ENCODE measurements around the gene PHACTR3.
"Not testable (repeated sequence)": the region's sequence is repeated elsewhere in the genome, so short reads cannot be mapped to it uniquely, and the experiment has no call there.

PHACTR3 gene

DNA sequence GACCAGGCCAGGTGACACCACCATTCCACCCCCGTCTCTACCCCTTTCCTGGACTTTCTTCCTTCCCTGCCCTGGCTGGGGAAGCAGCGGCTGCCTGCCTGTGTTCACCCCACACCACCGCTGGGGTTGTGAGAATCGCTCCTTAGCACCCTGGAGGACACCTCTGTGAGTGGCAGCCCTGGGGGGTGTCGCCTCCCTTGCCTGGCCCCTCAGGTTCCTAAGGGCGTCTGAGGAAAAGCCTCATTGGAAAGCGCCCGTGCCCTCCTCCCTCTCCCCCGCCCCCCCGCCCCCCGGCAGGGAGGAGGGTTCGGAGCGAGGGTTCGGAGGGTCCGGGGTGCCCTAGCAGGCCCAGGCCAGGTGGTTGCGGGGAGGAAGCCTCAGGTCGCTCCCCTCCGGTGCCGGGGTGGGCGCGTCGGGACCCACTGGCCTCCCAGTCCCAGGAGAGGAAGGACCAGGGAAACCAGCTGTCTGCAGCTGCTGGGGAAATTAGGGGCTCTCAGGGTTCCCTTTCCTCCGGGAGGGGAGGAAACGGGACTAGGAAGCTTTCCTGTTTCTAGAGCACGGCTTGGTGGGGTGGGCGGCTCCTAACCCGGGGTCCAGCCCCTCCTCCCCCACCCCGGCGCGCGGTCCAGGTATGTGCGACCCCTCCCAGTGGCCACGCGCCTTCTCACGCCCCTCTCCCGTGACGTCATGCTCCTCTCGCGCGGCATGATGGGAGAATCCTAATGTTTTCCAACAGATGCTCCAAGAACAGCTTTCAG lies at the start of gene PHACTR3:
Gene PHACTR3, plus strand, starts transcription at position 760 of the 761 bp plus-strand sequence. CDS start 475 bp downstream, outside the sequence.
- DNase-seq (ENCODE audit: low read depth in 2 of 2): no peak

DNA sequence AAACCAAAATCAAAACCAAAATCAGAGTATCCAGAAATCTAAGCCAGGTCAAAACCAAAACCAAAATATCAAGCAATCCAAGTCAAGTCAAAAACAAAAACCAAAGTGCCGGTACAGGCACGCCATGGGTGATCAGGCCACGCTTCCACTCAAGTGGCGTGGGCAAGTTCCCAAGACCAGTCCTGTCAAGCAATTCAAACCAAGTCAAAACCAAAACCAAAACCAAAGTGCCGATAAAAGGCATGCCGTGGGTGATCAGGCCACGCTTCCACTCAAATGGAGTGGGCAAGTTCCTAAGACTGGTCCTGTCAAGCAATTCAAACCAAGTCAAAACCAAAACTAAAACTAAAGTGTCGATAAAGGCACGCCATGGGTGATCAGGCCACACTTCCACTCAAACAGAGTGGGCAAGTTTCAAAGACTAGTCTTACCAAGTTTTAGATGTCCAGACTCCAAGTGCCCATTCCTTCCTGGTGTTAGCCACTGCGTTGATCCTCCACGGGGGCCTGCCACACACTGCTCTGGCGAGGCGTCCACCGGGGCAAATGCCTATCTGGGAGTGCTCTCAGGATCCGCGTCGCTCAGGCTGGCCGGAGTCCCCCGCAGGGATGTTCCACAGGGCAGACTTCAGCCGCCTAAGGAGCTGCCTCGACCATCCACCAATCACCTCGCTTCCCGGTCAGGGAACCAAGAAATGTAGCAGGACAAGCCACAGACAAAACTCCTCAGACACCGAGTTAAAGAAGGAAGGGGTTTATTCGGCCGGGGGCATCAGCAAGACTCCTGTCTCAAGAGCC lies 46.4 kb upstream of the PHACTR3 start:
- not testable (repeated sequence) for DNase-seq (ENCODE audit: low read depth in 2 of 2)

DNA sequence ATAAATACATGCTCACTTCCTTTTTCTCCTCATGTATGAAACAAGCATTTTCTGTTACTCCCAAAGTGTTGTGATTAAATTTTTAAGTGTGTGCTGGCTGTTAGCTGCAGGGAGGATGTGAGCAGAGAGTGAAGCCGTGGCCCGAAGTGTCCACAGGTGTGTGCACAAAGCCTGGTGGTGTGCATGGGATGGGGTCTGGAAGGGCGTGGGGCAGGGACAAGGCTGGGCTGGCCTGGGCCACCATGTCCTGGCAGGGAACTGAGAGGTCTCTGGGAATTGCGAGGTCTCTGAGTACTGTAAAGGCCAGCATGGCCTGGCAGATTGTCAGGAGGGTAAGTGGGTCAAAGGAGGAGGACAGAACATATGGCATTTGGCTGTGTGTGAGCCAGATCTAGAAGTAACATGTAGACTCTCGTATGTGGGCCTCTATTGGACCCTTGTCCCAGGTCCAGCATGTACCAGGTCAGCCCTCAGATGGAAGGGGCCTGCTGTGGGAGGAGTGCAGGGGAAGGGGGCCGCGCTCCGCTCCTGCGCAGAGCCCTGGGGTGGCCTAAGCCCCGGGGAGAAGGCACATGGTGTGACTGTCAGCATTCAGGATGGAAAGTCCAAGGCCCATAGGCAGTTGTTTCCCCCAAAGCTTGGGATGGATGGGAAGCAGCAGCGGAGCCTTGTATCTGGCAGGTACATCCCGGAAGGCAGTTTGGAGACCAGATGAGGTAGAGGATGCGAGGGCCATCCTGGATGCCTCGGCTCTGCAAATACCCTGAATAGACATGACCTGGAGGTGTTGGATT lies 45.1 kb upstream of the PHACTR3 start:
- no peak for DNase-seq (ENCODE audit: low read depth in 2 of 2)

DNA sequence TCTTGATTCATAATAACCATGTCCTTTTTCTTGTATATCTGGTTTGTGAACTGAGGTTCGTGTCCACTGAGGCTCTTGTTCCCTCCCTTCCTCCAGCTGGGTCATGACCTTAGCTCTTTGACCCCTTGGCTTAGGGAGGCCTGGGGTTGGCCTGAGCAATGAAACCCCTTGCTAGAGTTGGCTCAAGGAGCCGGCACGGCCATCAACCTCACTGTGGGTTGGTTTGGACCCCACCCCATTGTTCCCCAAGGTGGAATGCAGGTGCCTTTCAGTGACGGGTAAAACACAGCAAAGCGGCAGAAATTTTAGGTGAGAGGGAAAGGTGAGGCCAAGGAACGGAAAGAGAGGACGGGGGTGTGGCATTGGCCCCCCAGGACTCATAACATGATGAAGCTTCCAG lies 44.5 kb upstream of the PHACTR3 start:
- no peak for DNase-seq (ENCODE audit: low read depth in 2 of 2)

DNA sequence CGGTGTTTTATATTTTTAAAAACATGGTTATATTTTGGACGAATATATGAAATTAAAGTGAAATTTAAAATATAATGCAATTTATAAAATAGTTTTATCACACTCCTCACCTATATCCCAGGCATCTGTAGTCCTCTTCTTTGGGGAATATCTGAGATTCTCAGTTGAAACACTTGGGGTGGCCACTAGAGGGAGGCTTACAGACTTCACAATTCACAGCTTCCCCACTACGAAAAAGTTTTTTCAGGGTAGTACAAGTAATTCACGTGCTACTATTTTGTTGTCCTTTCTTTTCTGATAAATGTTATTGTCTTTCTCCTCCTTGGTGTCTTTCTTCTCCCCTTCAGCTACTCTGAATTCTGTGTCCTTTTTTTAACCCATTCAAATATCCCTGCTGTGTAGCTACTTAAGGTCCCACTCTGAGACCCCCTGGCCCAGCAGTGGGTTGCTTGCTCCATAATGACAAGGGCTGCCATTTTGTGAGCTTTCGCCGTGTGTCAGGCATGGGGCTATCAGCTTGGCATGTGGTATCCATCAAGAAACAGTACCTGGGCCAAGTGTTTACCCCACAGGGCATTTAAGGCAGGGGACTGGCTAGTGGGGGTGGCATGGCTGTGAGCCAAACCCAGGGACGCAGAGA lies 43.6 kb upstream of the PHACTR3 start:
- DNase-seq (ENCODE audit: low read depth in 2 of 2): no peak

DNA sequence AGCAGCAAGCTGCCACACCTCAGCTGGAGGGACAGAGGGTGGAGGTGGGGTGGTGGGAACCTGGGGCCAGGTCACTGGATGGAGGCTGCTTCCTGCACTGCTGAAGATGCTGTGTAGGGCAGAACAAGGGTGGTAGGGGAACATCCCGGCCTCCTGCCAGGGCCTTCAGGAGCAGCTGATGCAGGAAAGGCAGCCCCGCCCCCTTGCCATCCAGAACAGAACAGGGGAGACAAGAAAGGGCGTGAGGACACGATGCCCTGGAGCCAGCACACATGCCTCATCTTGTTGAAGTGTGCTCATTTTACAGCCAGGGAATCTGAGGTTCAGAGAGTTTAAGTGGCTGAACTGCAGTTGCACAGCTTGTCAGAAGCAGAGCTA lies 43.1 kb upstream of the PHACTR3 start:
- DNase-seq (ENCODE audit: low read depth in 2 of 2): no peak

DNA sequence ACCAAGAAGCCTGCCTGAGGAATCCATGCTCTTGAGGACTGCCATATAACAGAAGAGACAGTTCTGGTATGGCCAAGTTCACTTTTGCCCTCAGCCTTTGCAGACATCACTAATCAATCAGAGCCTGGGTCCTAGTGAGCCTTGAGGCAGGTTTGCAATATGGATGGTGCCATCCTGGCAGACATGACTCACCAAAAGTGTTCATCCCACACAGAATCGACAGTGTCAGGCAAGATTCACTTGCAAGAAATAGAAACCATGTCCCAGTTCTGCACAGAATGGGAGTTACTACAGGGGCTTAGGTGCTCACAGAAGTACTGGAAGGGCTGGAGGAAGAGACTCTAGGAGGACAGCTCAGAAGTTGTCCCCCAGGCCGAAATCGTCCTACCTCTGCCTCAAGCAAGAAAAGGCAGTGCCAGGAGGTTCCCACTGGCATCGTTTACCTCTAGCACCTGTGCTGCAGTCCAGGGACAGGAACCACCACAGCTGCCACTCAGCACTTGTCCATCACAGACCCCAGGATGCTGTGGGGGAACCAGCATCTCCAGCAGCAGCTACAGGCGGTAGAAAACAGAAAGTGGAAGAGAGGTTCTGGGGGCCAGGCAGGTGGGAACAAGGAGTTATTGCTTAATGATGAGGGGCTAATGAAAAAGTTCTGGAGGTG lies 42.6 kb upstream of the PHACTR3 start:
- DNase-seq (ENCODE audit: low read depth in 2 of 2): no peak

DNA sequence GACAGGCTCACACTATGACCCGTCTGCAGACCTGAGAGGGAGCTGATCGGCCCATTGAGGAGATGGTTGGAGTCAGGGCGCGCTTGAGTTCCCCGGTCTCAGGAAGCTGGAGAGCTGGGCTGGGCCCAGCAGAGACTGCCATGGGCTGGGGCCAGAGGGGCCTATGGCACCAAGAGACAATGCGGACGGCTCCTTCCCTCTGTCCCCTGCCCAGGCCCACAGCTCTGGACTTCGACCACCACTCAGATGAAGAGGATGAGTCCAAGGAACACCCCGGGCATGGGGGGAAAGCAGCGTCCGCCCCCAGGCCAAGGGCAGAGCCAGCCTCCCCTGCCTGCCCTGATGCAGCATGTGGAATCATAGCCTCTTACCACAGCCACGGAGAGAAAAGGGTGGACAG lies 40.2 kb upstream of the PHACTR3 start:
- DNase-seq (ENCODE audit: low read depth in 2 of 2): no peak

DNA sequence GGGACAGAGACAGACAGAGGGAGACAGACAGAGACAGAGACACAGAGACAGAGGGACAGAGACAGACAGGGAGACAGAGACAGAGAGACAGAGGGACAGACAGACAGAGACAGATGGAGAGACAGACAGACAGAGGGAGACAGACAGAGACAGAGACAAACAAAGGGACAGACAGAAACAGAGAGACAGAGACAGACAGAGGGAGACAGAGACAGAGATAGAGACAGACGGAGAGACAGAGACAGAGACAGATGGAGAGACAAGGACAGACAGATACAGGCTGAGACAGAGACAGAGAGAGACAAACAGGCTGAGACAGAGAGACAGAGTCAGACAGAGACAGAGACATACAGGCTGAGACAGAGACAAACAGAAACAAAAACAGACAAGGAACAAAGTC lies 39.4 kb upstream of the PHACTR3 start:
- DNase-seq (ENCODE audit: low read depth in 2 of 2): no peak

DNA sequence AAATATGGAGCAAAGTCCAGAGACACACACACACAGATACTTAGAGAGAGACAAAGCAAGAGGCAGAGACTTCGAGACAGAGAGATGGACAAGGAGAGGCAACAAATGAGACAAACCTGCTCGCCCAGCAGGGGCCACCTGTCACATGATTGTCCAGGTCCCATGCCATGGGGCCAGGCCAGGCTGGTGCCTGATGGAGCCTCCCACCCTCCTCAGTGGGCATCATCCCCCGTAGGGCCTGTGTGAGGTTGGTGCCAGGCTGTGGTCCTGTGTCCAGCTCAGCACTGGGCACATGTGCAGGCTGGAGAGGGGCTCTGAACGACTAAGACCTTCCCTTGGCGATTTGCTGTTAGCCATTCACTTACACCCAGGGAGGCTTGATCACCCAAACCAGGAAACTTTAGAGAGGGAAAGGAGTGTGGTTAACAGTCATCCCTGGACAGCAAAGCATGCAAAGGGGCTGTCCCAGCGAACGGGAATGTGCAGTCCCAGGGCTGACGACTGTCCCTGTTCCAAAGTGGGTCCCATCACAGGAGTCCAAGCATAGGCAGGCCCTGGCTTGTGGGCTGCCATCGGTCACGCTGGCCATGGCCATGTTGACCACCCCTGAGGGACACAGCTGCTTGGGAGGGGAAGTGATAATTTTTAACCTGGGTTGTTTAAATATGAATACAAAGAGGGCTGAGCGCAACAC lies 38.4 kb upstream of the PHACTR3 start:
- DNase-seq (ENCODE audit: low read depth in 2 of 2): no peak

DNA sequence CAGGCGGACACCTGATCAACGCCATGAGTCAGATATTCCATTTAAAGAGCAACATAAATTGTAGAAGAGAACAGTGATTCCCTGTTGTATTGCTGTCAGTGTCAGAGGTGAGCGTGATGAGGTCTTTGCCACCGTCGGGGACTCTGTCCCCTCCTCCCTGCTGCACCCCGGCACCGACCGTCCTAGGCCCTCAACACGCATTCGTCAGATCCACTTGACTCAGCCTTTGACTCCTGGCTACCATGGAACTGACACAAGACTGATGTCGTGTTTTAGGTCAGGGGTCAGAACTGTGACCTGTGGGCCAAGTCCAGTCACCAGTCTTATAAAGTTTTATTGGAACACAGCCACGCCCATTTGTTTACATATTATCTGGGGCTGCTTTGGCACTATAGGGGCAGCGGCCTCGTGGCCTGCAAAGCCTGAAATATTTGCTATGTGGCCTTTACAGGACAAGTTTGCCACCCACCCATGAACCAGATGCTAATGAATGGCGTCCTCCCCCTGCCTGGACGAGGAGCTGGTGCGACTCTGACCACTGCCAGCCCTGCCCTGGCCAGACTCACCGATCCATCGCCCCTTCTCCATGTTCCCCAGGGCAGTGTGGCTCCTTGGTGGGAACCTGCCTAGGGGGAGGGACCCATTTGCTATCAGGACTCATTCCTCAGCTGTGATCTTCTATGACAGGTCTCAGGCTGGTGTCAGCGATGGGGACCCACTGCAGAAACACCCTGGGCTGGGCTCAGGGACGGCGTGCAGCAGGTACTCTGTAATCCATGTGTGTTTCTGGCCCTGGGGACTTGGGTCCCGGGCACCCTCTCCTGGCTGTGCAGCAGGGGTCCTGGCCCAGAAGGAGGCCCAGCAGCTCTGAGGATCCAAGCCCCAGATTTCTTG lies 37.5 kb upstream of the PHACTR3 start:
- no peak for DNase-seq (ENCODE audit: low read depth in 2 of 2)

DNA sequence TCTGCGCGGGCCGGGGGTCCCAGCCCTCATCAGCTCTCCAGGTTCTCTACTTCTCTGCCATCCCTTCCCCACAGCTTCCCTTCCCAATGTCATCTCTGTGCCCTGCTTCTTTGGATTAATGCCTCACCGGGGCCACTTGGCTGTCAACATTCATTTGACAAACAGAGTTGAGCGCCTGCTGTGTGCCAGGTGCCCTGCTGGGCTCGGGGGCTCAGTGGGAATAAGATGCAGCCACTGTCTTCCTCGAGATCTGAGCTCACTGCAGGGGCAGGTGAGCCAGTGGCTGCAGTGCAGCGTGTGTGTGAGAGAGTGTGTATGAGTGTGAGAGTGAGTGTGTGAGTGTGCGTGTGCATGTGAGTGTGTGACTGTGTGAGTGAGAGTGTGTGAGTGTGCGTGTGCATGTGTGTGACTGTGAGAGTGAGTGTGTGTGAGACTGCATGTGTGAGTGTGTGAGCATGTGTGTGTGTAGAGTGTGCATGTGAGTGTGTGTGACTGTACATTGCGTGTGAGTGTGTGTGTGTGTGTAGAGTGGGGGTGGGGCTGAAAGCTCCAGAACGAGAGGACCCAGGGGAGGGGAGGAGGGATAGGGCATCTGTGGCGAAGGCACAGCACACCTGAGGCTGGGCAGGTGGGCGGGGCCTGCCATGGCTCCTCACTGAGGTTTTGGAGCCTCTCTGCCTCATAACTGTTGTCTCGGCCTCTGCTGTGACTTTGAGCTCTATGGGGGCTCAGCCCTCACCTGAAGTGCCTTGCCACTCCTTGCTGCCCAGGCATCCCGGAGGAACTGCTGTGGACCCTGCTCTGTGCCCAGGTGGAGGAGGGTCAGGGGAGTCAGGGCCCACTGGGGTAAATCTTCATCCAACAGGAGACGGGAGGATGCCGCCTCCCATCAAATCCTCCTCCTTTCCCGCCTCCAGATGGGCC lies 36.5 kb upstream of the PHACTR3 start:
- DNase-seq (ENCODE audit: low read depth in 2 of 2): no peak

DNA sequence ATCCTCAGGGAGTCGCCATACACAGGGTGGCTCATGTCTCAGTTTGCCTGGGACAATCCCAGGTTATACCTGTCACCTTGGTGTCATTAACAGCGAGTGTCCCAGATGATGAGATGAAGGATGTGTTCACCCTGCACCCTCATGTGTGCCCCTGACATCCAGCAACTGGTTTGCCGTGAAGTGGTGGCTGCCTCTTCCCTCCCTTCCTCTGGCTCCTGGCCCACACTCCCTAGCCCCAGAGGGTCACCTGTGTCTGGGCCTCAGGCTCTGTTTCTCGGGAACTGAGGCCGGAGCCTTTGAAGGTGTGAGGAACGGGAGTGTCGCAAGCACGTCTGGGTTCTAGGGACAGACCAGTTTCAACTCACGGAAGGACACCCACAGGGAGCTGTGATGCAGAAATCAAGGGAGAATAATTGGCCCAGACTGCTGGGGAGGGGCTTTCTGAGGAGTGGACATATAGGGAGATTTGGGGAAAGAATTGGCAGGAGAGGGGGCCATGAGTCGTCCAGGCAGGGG lies 35.8 kb upstream of the PHACTR3 start:
- DNase-seq (ENCODE audit: low read depth in 2 of 2): no peak

DNA sequence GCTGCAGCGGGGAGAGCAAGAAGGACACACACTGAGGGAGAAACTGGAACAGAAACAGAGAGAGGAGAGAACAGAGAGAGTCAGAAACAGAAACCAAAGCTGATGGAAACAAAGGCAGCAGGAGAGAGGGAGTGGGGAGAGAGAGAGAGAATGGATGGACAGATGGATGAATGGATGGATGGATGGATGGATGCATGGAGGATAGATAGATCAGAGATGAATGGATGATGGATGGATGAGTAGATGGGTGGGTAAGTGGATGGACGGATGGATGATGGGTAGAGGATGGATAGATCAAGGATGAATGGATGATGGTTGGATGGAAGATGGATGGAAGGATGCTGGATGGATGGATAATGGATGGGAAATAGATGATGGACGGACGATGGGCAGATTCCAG lies 35.0 kb upstream of the PHACTR3 start:
- DNase-seq (ENCODE audit: low read depth in 2 of 2): no peak

DNA sequence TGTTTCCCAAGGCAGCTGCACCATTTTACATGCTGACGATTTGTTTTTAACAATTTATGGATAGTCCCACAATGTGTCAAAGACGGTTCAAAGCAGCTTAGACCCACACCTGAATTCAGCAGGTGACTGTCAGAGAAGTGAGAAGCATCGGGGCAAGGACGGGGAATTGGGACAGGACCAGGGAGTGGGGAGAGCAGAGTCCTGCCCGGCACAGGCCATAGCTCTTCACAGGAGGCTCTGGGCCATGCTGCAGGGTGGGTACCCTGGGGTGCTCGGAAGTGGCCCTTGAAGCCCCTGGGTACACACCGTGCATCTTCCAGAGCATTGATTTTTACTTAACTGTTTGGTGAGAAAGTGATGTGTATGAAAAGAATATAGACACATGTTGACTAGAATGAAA lies 33.2 kb upstream of the PHACTR3 start:
- no peak for DNase-seq (ENCODE audit: low read depth in 2 of 2)

DNA sequence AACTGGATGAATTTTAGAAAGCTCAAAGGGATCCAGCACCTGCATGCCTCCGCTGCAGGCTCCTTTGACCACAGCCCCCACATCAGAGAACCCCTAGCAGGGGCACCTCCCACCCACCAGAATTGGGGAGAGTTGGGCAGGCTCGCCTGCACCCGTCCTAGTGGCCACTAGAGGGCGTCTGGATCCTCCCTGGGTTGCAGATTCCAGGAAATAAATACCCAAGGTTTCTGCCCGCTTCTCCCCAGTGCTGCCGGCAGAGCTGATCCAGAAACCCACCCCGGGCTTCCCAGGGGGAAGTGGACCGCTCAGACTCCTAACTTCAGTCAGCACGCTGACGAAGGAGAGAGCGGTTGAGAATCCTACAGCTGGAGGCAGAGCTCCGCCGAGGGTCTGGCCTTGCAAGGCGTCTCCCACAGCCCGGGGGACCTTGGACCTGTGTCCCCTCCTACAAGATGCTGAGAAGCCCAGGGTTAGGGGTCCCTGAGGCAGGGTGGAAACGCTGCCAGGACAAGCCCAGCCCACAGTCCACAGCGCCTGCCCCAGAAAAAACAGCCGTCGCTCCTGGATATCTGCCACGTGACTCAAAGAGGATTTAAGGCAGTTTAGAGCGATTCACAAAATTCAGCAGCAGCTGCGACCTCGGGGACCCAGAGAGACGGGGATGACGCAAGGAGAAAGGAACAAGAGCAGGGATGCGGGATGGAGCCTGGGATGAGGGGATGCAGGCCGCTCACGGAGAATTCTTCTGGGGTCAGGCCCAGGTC lies 32.6 kb upstream of the PHACTR3 start:
- peak; percentile 29 to 48 for DNase-seq (ENCODE audit: low read depth in 2 of 2)

DNA sequence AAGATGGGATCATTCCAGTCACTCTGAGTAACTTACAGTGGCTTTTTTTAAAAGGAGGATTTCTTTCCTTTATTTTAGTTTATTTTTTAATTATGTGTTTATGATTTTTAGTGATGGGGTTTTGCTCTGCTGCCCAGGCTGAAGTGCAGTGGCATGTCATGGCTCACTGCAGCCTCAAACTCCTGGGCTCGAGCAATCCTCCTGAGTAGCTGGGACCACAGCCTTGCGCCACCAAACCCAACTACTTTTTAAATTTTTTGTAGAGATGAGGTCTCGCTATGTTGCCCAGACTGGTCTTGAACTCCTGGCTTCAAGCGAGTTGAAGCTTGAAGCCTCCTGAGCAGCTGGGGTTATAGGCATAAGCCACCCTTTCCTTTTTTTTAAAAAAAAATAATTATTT lies 31.8 kb upstream of the PHACTR3 start:
- DNase-seq (ENCODE audit: low read depth in 2 of 2): no peak

DNA sequence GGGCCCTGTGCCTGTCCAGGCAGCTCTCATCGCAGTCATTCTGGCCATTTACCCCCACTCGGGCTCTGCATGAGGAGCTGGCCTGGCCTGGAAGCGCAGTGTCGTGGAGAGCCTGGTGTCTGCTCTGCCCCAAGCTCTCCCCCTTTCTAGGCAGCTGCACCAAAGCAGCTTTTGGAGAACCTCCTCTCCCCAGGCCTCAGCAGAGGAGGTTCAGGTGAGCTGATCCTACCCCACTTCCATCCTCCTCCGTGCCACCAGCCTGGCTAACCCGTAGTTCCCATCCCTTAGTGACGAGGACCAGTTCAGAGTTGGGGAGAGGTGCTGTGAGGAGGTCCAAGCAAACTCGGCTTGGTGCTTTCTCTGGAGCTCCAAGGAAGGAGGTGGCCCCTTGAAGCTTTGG lies 30.5 kb upstream of the PHACTR3 start:
- DNase-seq (ENCODE audit: low read depth in 2 of 2): no peak

All from stimulated activated CD4-positive, alpha-beta T cell treated with anti-CD3 and anti-CD28 coated beads, Interleukin-12 subunit alpha, Interleukin-12 subunit beta, amount 100 ng/mL, for 24 hours (primary cell).